Activated T-helper 2 cell treated with anti-CD3 and anti-CD28 coated beads, Interferon-gamma antibody, Interleukin-2, Interleukin-4, amounts not matched to agents 10 μg/mL and 5 μg/mL and 100 μg/mL, durations not matched to agents 14 hours and 24 hours and 36 hours (primary cell): Measurements from ENCODE around the gene RAI14. TPM values are rescaled to one million over a fixed set of nuclear protein-coding genes. Genes with fewer than 3 reads are reported as not detected.

Source experiments
- DNase-seq: peaks from one replicate; pipeline ENCODE4 v3.0.0; 2021; ENCODE audit warnings: low spot score
- H3K27ac Mint-ChIP-seq: one replicate; pipeline ENCODE4 v1.8.0; 2021; ENCODE audit warnings: mixed read lengths
- H3K27me3 Mint-ChIP-seq: one replicate; pipeline ENCODE4 v1.8.0; 2021; ENCODE audit warnings: low read depth, mixed read lengths
- H3K36me3 Mint-ChIP-seq: one replicate; pipeline ENCODE4 v1.8.0; 2021; ENCODE audit warnings: low read depth, mixed read lengths
- H3K4me1 Mint-ChIP-seq: one replicate; pipeline ENCODE4 v1.8.0; 2021; ENCODE audit warnings: low read depth, mixed read lengths
- H3K4me3 Mint-ChIP-seq: one replicate; pipeline ENCODE4 v1.8.0; 2021; ENCODE audit warnings: low read depth, mild to moderate bottlenecking, moderate library complexity, mixed read lengths
- H3K9me3 Mint-ChIP-seq: one replicate; pipeline ENCODE4 v1.8.0; 2021; ENCODE audit warnings: mixed read lengths
- intact Hi-C: fragments of 100-400 bp; cut with micrococcal nuclease; formaldehyde crosslinking; loops from one replicate; pipeline ENCODE4 v1.15.1; 2023
- total RNA-seq: library from RNA; stranded (reverse); gene quantifications from 2 replicates; pipeline ENCODE4 v1.2.3, GENCODE V29; 2022

Gene RAI14
- total RNA-seq, 1 donor from 2014 or later = 4.0 TPM

- Mint-ChIP-seq H3K4me1 (no peaks in the 10 kb centered on the region), H3K27ac (no peak overlapping the region), H3K36me3 (no peaks in the 10 kb centered on the region), H3K9me3 (no peaks in the 10 kb centered on the region), H3K4me3 (no peak overlapping the region), H3K27me3 (no peaks in the 10 kb centered on the region)
- intact Hi-C loops = loop anchor here (10.0 kb wide), 1 partner anchor 153 kb away; no protein-coding TSS in a partner anchor
- no peak for DNase-seq
These were observed 31.3 kb downstream of the RAI14 start for GRCh38 chr5:34687269-34688011.

- H3K4me3 Mint-ChIP-seq = no peak overlapping the region
- no peak overlapping the region for H3K27ac Mint-ChIP-seq
- no peaks in the 10 kb centered on the region for H3K27me3 Mint-ChIP-seq
- H3K36me3 Mint-ChIP-seq = no peaks in the 10 kb centered on the region
- no peak for DNase-seq
- no peaks in the 10 kb centered on the region for H3K9me3 Mint-ChIP-seq
- H3K4me1 Mint-ChIP-seq = no peaks in the 10 kb centered on the region
- intact Hi-C loops = loop anchor here (10.0 kb wide), 1 partner anchor 153 kb away; no protein-coding TSS in a partner anchor
These were observed 32.1 kb downstream of the RAI14 start for GRCh38 chr5:34688015-34688810.

GRCh38 chr5:34690301-34690700 lies 34.2 kb downstream of the RAI14 start:
- H3K4me1 Mint-ChIP-seq = peaks cover 7% of the 10 kb centered on the region
- DNase-seq = no peak
- H3K4me3 Mint-ChIP-seq = no peak overlapping the region
- intact Hi-C loops = no loop called here
- no peaks in the 10 kb centered on the region for H3K27me3 Mint-ChIP-seq
- H3K9me3 Mint-ChIP-seq = no peaks in the 10 kb centered on the region
- H3K27ac Mint-ChIP-seq = no peak overlapping the region
- H3K36me3 Mint-ChIP-seq = no peaks in the 10 kb centered on the region

- intact Hi-C loops = no loop called here
- peaks cover 8% of the 10 kb centered on the region for H3K4me1 Mint-ChIP-seq
- H3K27me3 Mint-ChIP-seq = no peaks in the 10 kb centered on the region
- H3K27ac Mint-ChIP-seq = no peak overlapping the region
- no peaks in the 10 kb centered on the region for H3K36me3 Mint-ChIP-seq
- H3K4me3 Mint-ChIP-seq = no peak overlapping the region
- H3K9me3 Mint-ChIP-seq = no peaks in the 10 kb centered on the region
- DNase-seq = no peak
These were observed 34.8 kb downstream of the RAI14 start for GRCh38 chr5:34690898-34691297.

- Mint-ChIP-seq H3K9me3 (no peaks in the 10 kb centered on the region), H3K36me3 (no peaks in the 10 kb centered on the region), H3K27me3 (no peaks in the 10 kb centered on the region), H3K27ac (no peak overlapping the region), H3K4me3 (no peak overlapping the region), H3K4me1 (peaks cover 8% of the 10 kb centered on the region)
- DNase-seq = no peak
- intact Hi-C loops = no loop called here
These were observed 35.2 kb downstream of the RAI14 start for GRCh38 chr5:34691326-34691725.

- H3K4me1 Mint-ChIP-seq = peaks cover 8% of the 10 kb centered on the region
- no peaks in the 10 kb centered on the region for H3K27me3 Mint-ChIP-seq
- H3K4me3 Mint-ChIP-seq = no peak overlapping the region
- DNase-seq = no peak
- no peak overlapping the region for H3K27ac Mint-ChIP-seq
- intact Hi-C loops = no loop called here
- no peaks in the 10 kb centered on the region for H3K9me3 Mint-ChIP-seq
- no peaks in the 10 kb centered on the region for H3K36me3 Mint-ChIP-seq
These were observed 36.7 kb downstream of the RAI14 start for GRCh38 chr5:34692786-34693185.

GRCh38 chr5:34694012-34694411 lies 37.9 kb downstream of the RAI14 start:
- no peaks in the 10 kb centered on the region for H3K36me3 Mint-ChIP-seq
- no peak overlapping the region for H3K27ac Mint-ChIP-seq
- no peaks in the 10 kb centered on the region for H3K27me3 Mint-ChIP-seq
- intact Hi-C loops = no loop called here
- H3K4me1 Mint-ChIP-seq = peaks cover 8% of the 10 kb centered on the region
- no peak overlapping the region for H3K4me3 Mint-ChIP-seq
- DNase-seq = no peak
- no peaks in the 10 kb centered on the region for H3K9me3 Mint-ChIP-seq

GRCh38 chr5:34694685-34695084 lies 38.6 kb downstream of the RAI14 start:
- Mint-ChIP-seq H3K9me3 (no peaks in the 10 kb centered on the region), H3K27ac (no peak overlapping the region), H3K4me1 (peaks cover 8% of the 10 kb centered on the region), H3K4me3 (no peak overlapping the region), H3K27me3 (no peaks in the 10 kb centered on the region), H3K36me3 (no peaks in the 10 kb centered on the region)
- no peak for DNase-seq
- intact Hi-C loops = no loop called here

- no peak overlapping the region for H3K4me3 Mint-ChIP-seq
- H3K9me3 Mint-ChIP-seq = no peaks in the 10 kb centered on the region
- H3K27ac Mint-ChIP-seq = no peak overlapping the region
- H3K36me3 Mint-ChIP-seq = no peaks in the 10 kb centered on the region
- no peak for DNase-seq
- no peaks in the 10 kb centered on the region for H3K27me3 Mint-ChIP-seq
- intact Hi-C loops = no loop called here
- peaks cover 8% of the 10 kb centered on the region for H3K4me1 Mint-ChIP-seq
These were observed 39.3 kb downstream of the RAI14 start for GRCh38 chr5:34695275-34696027.

- Mint-ChIP-seq H3K27me3 (no peaks in the 10 kb centered on the region), H3K4me3 (no peak overlapping the region), H3K4me1 (peaks cover 8% of the 10 kb centered on the region), H3K9me3 (no peaks in the 10 kb centered on the region), H3K27ac (no peak overlapping the region), H3K36me3 (no peaks in the 10 kb centered on the region)
- intact Hi-C loops = no loop called here
- no peak for DNase-seq
These were observed 41.4 kb downstream of the RAI14 start for GRCh38 chr5:34697308-34698108.

GRCh38 chr5:34698109-34698419 lies 41.9 kb downstream of the RAI14 start:
- H3K36me3 Mint-ChIP-seq = no peaks in the 10 kb centered on the region
- peaks cover 8% of the 10 kb centered on the region for H3K4me1 Mint-ChIP-seq
- H3K9me3 Mint-ChIP-seq = no peaks in the 10 kb centered on the region
- no peak for DNase-seq
- H3K4me3 Mint-ChIP-seq = no peak overlapping the region
- no peak overlapping the region for H3K27ac Mint-ChIP-seq
- intact Hi-C loops = no loop called here
- no peaks in the 10 kb centered on the region for H3K27me3 Mint-ChIP-seq

- Mint-ChIP-seq H3K27me3 (no peaks in the 10 kb centered on the region), H3K36me3 (no peaks in the 10 kb centered on the region), H3K27ac (no peak overlapping the region), H3K4me3 (no peak overlapping the region), H3K9me3 (no peaks in the 10 kb centered on the region), H3K4me1 (peaks cover 8% of the 10 kb centered on the region)
- DNase-seq = no peak
- intact Hi-C loops = no loop called here
These were observed 42.6 kb downstream of the RAI14 start for GRCh38 chr5:34698754-34699153.
